Measurements from ENCODE around the gene RAX.
"Not testable (repeated sequence)": the region's sequence is repeated elsewhere in the genome, so short reads cannot be mapped to it uniquely, and the experiment has no call there.

RAX gene

DNA sequence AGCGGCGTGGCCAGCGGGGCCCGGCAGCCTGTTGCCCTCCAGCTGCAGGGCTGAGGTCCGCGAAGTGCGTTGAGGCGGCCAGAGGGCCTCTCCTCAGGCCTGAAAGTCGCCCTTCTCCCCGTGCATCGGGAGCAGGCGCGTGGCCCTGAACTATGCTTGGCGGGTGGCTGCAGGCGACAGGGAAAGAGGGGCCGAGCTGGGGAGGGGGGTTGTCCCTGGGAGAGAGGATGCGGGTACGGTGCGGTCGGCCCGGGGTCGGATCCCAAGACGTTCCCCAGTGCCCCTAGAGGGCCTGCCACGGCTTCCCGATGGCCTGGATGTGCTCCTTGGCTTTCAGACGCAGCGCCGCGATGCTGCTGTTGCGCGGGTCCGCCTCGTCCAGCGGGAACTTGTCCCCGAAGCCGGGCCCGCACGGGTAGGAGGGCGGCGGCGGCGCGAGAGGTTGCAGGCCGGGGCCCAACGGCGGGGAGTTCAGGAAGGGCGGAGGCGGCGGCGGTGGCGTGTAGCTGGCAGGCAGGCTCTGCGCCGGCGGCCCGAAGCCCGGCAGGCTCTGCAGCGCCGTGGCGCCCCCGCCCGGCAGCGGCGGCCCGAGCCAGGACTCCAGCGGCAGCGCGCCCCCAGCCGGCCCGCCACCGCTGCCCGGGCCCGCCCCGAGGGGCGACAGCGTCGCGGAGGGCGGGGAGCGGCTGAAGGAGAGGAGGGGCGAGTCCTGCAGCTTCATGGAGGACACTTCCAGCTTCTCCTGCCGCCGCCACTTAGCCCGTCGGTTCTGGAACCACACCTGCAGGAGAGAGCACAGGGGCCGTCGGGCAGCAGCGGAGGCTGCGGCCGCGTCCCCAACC lies 4.3 kb downstream of the RAX start:
- H3K4me1 ChIP-seq = no peaks in the 10 kb centered on the region
- in situ Hi-C loops (cut with MboI; ENCODE audit: low sequenced_read_pairs) = no loop called here
- peak; percentile 39 to 74 for DNase-seq (ENCODE audit: low spot score in 2 of 2)
- no peaks in the 10 kb centered on the region for H3K36me3 ChIP-seq (replicated peaks)
- no peaks in the 10 kb centered on the region; the same call in 1 of the 2 replicates for H3K9me3 ChIP-seq
- peaks cover 84% of the 10 kb centered on the region for H3K27me3 ChIP-seq (ENCODE audit: low read depth)
- peak overlapping the region; percentile 27 for H3K4me3 ChIP-seq

DNA sequence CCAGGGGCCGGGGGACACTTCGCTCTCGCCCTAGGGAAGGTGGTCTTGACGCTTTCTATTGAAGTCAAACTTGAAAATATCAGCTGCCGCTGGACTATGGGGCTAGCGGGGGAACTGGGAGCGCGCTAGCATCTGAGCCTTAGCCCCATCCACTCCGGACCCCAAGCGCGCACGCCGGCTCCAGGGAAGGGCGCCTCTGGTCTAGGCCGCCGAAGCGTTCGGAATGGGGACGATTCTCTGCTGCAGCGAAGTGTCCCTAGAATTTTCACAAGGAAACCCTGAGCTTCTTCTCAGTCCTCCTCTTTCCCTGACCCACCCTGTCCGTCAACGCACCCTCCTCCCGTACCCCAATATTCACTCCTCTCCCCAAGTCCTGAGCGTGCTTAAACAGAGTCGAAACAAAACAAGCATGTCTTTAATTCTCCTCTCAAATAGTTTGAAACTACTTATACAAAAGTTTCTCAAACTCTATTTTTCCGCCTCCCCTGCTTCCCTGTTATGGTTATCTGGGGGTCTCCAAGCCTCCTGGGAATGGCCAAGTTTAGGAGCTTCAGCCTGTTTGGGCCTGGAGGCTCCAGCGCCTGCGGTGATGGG lies 5.0 kb downstream of the RAX start:
- in situ Hi-C loops (cut with MboI; ENCODE audit: low sequenced_read_pairs) = no loop called here
- H3K27me3 ChIP-seq (ENCODE audit: low read depth) = peaks cover 84% of the 10 kb centered on the region
- no peak overlapping the region for H3K4me3 ChIP-seq
- H3K4me1 ChIP-seq = no peaks in the 10 kb centered on the region
- no peaks in the 10 kb centered on the region; the same call in 1 of the 2 replicates for H3K9me3 ChIP-seq
- H3K36me3 ChIP-seq (replicated peaks) = no peaks in the 10 kb centered on the region
- DNase-seq (ENCODE audit: low spot score in 2 of 2) = no peak

DNA sequence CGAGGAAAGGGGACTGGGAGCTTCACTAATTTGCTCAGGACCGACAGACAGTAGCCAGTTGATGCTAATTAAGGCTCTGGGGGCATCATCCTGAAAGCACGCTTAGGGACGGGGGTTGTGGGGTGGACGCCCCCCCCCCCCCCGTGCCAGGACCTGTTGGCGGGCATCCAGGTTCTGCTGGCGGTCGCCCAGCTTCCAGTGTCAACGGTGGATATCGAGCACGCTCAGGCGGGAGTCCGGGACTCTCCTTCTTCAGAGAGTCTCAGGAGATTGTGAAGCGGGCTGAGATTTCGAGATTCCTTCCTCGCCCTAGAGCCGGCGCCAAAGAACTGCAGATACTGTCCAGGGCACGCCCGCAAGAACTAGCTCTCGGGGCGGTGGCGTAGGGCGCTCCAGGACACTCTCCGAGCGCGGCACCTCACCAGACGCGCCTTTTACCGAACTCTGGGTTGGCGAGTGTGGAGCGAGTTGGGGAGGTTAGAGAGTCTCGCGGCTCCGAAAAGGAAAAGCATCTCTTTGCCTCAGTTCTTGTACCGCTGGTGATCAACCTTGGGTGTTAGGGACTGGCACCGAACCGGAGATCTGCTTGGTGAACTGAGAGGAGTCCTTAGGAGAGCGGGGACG lies 5.6 kb downstream of the RAX start:
- no peaks in the 10 kb centered on the region; the same call in 1 of the 2 replicates for H3K9me3 ChIP-seq
- no peaks in the 10 kb centered on the region for H3K4me1 ChIP-seq
- no peaks in the 10 kb centered on the region for H3K36me3 ChIP-seq (replicated peaks)
- H3K27me3 ChIP-seq (ENCODE audit: low read depth) = peaks cover 82% of the 10 kb centered on the region
- DNase-seq (ENCODE audit: low spot score in 2 of 2) = no peak
- in situ Hi-C loops (cut with MboI; ENCODE audit: low sequenced_read_pairs) = no loop called here
- H3K4me3 ChIP-seq = no peak overlapping the region

DNA sequence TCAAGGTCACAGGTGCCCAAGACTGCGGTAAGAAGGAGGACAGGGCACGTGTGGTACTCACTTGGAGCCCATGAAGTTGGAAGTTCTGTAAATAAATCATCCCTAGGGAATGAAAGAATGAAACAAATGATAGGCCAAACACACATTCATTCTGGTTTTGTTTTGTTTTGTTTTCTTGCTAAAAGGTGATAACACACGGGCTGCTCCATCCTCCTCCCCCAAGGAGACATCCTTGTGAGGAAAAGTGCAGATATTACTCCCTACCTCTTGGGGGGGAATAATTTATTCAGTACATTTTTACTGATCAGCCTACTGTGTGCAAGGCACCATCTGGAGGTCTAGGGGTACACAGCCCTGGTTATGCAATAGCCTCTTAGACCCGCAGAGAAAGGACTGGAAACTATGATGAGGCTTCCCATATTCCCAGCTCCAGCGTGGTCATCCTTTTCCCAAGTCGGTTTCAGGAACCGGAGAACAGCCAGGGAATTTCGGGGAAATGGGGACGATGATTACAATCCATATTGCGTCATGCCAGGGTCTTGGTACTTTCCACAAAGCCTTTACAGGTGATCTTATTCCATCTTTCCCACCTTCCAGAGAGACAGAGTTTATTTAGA lies 6.3 kb downstream of the RAX start:
- Histone ChIP-seq H3K27me3 (ENCODE audit: low read depth) (peaks cover 77% of the 10 kb centered on the region), H3K4me3 (no peak overlapping the region), H3K9me3 (no peaks in the 10 kb centered on the region; the same call in 1 of the 2 replicates), H3K4me1 (no peaks in the 10 kb centered on the region), H3K36me3 (replicated peaks) (no peaks in the 10 kb centered on the region)
- in situ Hi-C loops (cut with MboI; ENCODE audit: low sequenced_read_pairs) = no loop called here
- no peak for DNase-seq (ENCODE audit: low spot score in 2 of 2)

DNA sequence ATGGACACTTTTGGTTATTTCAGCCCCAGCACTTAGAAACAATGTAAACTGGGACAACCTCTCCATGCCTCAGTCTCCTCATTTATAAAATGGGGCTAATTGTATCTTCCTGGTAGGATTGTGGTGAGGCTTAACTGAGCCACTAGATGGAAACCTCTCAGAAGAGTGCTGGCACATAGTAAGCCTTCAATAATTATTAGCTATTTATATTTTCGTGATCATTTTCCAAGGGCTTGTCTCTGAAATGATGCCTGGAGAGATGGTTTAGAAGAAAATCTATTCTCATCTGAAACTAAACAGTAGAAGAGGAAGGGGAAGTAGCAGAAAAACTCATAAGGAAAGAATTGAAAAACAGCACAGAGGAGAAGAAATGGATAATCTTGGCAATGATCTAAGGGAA lies 6.8 kb downstream of the RAX start:
- DNase-seq (ENCODE audit: low spot score in 2 of 2) = no peak
- in situ Hi-C loops (cut with MboI; ENCODE audit: low sequenced_read_pairs) = no loop called here

DNA sequence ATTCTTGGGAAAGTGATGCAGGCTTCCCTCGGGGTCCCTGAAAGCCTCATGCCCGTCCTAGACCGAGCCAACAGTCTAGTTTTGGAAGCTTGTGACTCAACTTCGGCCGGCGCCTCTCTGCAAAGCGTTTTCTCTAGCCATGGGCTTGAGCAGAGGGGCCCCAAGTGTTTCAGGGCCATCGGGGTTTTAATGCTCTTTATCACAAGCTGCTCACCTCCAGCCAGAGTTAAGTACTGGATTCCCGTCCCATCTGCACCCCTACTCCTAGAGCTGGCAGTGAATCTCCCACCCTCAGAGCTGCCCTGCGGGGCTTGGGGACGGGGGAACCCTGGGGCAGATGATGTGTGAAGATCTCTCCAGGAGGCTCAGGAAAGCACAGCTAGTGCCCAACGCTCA lies 7.3 kb downstream of the RAX start:
- H3K9me3 ChIP-seq = no peaks in the 10 kb centered on the region; the same call in 1 of the 2 replicates
- peaks cover 68% of the 10 kb centered on the region for H3K27me3 ChIP-seq (ENCODE audit: low read depth)
- no peaks in the 10 kb centered on the region for H3K36me3 ChIP-seq (replicated peaks)
- no peaks in the 10 kb centered on the region for H3K4me1 ChIP-seq
- H3K4me3 ChIP-seq = no peak overlapping the region
- in situ Hi-C loops (cut with MboI; ENCODE audit: low sequenced_read_pairs) = no loop called here
- DNase-seq (ENCODE audit: low spot score in 2 of 2) = no peak

More for the DNA sequence above, 6.8 kb downstream of the RAX start:
- Histone ChIP-seq H3K9me3 (no peaks in the 10 kb centered on the region; the same call in 1 of the 2 replicates), H3K4me3 (no peak overlapping the region), H3K36me3 (replicated peaks) (no peaks in the 10 kb centered on the region), H3K4me1 (no peaks in the 10 kb centered on the region), H3K27me3 (ENCODE audit: low read depth) (peaks cover 73% of the 10 kb centered on the region)

DNA sequence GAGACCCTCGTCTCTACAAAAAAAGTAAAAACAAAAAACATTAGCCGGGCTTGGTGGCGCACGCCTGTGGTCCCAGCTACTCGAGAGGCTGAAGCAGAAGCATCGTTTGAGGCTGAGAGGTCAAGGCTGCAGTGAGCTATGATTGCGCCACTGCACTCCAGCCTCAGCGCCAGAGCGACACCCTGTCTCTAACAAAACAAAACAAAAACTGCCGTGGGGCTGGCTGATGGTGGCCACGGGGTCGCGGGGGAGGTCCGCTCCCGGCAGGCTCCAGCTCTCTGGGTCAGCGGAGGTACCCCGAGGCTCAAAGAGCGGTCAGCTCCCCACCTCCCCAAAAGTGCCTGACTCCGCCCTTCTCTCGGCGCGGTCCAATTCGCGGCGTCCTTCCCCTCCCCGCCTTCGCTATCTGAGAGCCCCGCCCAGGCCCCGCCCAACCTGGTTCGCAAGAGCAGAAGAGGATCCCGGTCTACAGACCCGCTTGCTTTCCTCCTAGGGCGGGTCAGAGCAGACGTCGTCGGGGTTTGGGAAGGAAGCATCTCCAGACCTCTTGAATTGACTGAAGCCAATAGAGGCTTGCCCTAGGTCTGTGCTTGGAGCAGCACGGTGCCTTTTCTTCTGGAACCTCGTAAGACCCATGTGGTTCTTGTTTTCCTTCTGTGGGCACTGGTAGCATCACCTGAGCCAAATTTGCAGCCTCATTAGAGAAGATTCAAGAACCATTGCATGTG lies 7.8 kb downstream of the RAX start:
- Histone ChIP-seq H3K36me3 (replicated peaks) (no peaks in the 10 kb centered on the region), H3K4me1 (no peaks in the 10 kb centered on the region), H3K27me3 (ENCODE audit: low read depth) (peaks cover 62% of the 10 kb centered on the region), H3K4me3 (peak overlapping the region; percentile 37), H3K9me3 (no peaks in the 10 kb centered on the region; the same call in 1 of the 2 replicates)
- in situ Hi-C loops (cut with MboI; ENCODE audit: low sequenced_read_pairs) = no loop called here
- DNase-seq (ENCODE audit: low spot score in 2 of 2) = peak; percentile 50 to 85

DNA sequence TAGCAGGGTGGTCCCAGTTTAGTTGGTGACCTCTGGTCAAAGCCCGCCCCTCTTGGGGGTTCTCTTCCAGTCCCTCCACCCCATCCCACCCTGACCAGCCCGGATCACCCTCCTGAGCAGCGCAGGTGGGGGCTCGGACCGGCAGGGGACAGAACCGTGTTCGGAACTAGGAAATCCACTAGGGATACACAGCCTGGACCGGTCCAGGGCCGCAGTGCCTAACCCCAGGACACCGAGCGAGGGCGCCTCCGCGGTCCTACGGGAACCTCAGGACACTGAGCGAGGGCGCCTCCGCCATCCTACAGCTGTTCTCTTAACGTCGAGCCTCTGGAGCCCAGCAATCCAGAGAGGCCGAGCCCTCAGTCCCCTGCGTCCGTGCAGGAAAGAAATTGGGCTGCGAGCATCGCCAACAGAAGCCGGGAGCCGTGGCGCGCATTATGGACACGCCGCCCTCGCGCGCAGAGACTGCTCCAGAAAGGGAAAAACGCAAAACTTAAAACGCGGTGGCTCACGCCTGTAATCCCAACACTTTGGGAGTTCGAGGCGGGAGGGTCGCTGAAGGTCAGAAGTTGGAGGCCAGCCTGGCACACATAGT lies 8.5 kb downstream of the RAX start:
- H3K4me3 ChIP-seq = peak overlapping the region; percentile 37
- H3K4me1 ChIP-seq = no peaks in the 10 kb centered on the region
- in situ Hi-C loops (cut with MboI; ENCODE audit: low sequenced_read_pairs) = no loop called here
- H3K27me3 ChIP-seq (ENCODE audit: low read depth) = peaks cover 57% of the 10 kb centered on the region
- no peaks in the 10 kb centered on the region for H3K36me3 ChIP-seq (replicated peaks)
- H3K9me3 ChIP-seq = no peaks in the 10 kb centered on the region; the same call in 1 of the 2 replicates
- DNase-seq (ENCODE audit: low spot score in 2 of 2) = no peak

DNA sequence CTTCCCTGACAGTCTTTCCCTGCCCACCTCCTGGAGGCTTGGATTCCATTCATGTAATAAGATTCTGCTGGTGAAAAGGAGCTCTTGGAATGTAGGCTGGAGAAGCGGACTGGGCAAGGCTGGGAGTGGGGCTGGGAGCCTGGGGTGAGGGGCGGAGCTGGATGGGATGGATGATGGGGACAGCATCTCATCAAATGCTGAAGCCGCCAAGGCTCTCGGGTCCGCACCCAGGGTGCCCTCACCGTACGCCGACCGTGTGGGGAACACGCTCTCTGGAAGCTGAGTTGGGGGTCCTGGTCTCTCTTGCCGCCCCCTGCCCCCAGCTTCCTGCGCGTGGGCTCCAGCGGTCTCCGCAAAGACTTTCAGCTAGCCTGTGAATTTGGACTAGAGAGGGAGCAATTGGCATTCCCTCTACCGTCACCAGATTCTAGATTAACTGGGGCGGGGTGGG lies 9.1 kb downstream of the RAX start:
- Histone ChIP-seq H3K27me3 (ENCODE audit: low read depth) (peaks cover 58% of the 10 kb centered on the region), H3K36me3 (replicated peaks) (no peaks in the 10 kb centered on the region)
- no peak for DNase-seq (ENCODE audit: low spot score in 2 of 2)

DNA sequence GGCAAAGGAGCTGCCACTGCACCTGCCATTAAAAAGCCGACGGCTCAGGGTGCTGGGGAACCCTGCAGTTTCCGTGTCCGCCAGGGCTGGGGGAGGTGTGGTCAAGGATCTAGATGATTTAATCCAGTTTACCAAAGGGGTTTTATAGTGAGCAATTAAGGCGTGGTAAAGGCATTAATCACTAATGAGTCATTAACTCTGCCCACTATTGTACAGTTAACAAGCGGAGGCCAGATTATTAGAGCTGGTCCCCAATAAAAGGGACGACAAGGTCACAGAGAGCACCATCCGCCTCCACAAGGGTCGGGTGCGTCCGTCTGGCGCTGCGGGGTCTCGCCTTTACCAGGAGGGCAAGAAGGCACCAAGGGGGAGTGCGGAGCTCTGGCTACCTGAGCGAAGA lies 9.6 kb downstream of the RAX start:
- no peak overlapping the region for H3K4me3 ChIP-seq
- no peaks in the 10 kb centered on the region for H3K36me3 ChIP-seq (replicated peaks)
- DNase-seq (ENCODE audit: low spot score in 2 of 2) = no peak
- H3K9me3 ChIP-seq = no peaks in the 10 kb centered on the region; the same call in 1 of the 2 replicates
- peaks cover 58% of the 10 kb centered on the region for H3K27me3 ChIP-seq (ENCODE audit: low read depth)
- H3K4me1 ChIP-seq = no peaks in the 10 kb centered on the region
- in situ Hi-C loops (cut with MboI; ENCODE audit: low sequenced_read_pairs) = no loop called here

More for the DNA sequence above, 9.1 kb downstream of the RAX start:
- Histone ChIP-seq H3K4me1 (no peaks in the 10 kb centered on the region), H3K9me3 (no peaks in the 10 kb centered on the region; the same call in 1 of the 2 replicates), H3K4me3 (no peak overlapping the region)
- in situ Hi-C loops (cut with MboI; ENCODE audit: low sequenced_read_pairs) = no loop called here

DNA sequence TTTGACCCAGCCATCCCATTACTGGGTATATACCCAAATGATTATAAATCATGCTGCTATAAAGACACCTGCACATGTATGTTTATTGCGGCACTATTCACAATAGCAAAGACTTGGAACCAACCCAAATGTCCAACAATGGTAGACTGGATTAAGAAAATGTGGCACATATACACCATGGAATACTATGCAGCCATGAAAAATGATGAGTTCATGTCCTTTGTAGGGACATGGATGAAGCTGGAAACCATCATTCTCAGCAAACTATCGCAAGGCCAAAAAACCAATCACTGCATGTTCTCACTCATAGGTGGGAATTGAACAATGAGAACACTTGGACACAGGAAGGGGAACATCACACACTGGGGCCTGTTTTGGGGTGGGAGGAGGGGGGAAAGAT lies 11.0 kb downstream of the RAX start:
- H3K36me3 ChIP-seq (replicated peaks); H3K4me1 ChIP-seq; H3K4me3 ChIP-seq; H3K9me3 ChIP-seq; in situ Hi-C loops (cut with MboI; ENCODE audit: low sequenced_read_pairs); DNase-seq (ENCODE audit: low spot score in 2 of 2): not testable (repeated sequence)
- peaks cover 50% of the 10 kb centered on the region for H3K27me3 ChIP-seq (ENCODE audit: low read depth)

DNA sequence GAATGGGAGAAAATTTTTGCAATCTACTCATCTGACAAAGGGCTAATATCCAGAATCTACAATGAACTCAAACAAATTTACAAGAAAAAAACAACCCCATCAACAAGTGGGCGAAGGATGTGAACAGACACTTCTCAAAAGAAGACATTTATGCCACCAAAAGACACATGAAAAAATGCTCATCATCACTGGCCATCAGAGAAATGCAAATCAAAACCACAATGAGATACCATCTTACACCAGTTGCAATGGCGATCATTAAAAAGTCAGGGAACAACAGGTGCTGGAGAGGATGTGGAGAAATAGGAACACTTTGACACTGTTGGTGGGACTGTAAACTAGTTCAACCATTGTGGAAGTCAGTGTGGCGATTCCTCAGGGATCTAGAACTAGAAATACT lies 11.4 kb downstream of the RAX start:
- H3K9me3 ChIP-seq; DNase-seq (ENCODE audit: low spot score in 2 of 2); H3K36me3 ChIP-seq (replicated peaks); in situ Hi-C loops (cut with MboI; ENCODE audit: low sequenced_read_pairs); H3K4me1 ChIP-seq; H3K4me3 ChIP-seq: not testable (repeated sequence)
- peaks cover 46% of the 10 kb centered on the region for H3K27me3 ChIP-seq (ENCODE audit: low read depth)

DNA sequence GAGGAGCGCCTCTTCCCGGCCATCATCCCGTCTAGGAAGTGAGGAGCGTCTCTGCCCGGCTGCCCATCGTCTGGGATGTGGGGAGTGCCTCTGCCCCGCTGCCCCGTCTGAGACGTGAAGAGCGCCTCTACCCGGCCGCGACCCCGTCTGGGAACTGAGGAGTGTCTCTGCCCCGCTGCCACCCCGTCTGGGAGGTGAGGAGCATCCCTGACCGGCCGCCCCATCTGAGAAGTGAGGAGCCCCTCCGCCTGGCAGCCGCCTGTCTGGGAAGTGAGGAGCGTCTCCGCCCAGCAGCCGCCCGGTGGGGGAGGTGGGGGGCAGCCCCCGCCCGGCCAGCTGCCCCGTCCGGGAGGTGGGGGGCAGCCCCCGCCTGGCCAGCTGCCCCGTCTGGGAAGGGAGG lies 17.8 kb downstream of the RAX start:
- H3K9me3 ChIP-seq; H3K4me3 ChIP-seq; H3K36me3 ChIP-seq (replicated peaks); H3K27me3 ChIP-seq (ENCODE audit: low read depth); H3K4me1 ChIP-seq; DNase-seq (ENCODE audit: low spot score in 2 of 2); in situ Hi-C loops (cut with MboI; ENCODE audit: low sequenced_read_pairs): not testable (repeated sequence)
